Measurements from ENCODE around the gene MRPL32. TPM values are rescaled to one million over a fixed set of nuclear protein-coding genes. Genes with fewer than 3 reads are reported as not detected.

The MRPL32 gene
- total and polyA plus RNA-seq, 2 of the 13 experiments (the other 11 are each of a cell fraction or from before 2014, with no cell fraction given), result 39.0 to 81.2 TPM

- TF ChIP-seq RBM22 (optimal IDR thresholded peaks at IDR 0.05; ENCODE audit: low read length) (no peak), ZNF614 (CRISPR knock-in tag; IDR thresholded peaks at IDR 0.05; ENCODE audit: borderline replicate concordance) (peak; percentile 85; the same call in 1 of the 2 replicates), FLYWCH1 (CRISPR knock-in tag; IDR thresholded peaks at IDR 0.05) (no peak), TP53 (CRISPR knock-in tag; conservative IDR thresholded peaks at IDR 0.05) (no peak), AFF4 (CRISPR knock-in tag; IDR thresholded peaks at IDR 0.05) (no peak), ZFAT (CRISPR knock-in tag; conservative IDR thresholded peaks at IDR 0.05) (no peak), CHD4 (IDR thresholded peaks at IDR 0.05; ENCODE audit: borderline replicate concordance, low read length) (no peak), ZNF839 (CRISPR knock-in tag; IDR thresholded peaks at IDR 0.05; ENCODE audit: borderline replicate concordance) (no peak), ASH2L (IDR thresholded peaks at IDR 0.05; ENCODE audit: insufficient read length, low read depth, low read length) (peak; percentile 62), AGO2 (optimal IDR thresholded peaks at IDR 0.05; ENCODE audit: low read depth, low read length) (no peak), ZNF546 (CRISPR knock-in tag; conservative IDR thresholded peaks at IDR 0.05) (no peak), ZNF775 (CRISPR knock-in tag; IDR thresholded peaks at IDR 0.05; ENCODE audit: borderline replicate concordance) (no peak), BCLAF1 (IDR thresholded peaks at IDR 0.05) (no peak), BCL6 (CRISPR knock-in tag; IDR thresholded peaks at IDR 0.05) (peak; percentile 76), ZNF17 (CRISPR knock-in tag; IDR thresholded peaks at IDR 0.05) (no peak), KLF12 (CRISPR knock-in tag; IDR thresholded peaks at IDR 0.05; ENCODE audit: borderline replicate concordance) (no peak)
- TF ChIP-seq, protein P1, sequence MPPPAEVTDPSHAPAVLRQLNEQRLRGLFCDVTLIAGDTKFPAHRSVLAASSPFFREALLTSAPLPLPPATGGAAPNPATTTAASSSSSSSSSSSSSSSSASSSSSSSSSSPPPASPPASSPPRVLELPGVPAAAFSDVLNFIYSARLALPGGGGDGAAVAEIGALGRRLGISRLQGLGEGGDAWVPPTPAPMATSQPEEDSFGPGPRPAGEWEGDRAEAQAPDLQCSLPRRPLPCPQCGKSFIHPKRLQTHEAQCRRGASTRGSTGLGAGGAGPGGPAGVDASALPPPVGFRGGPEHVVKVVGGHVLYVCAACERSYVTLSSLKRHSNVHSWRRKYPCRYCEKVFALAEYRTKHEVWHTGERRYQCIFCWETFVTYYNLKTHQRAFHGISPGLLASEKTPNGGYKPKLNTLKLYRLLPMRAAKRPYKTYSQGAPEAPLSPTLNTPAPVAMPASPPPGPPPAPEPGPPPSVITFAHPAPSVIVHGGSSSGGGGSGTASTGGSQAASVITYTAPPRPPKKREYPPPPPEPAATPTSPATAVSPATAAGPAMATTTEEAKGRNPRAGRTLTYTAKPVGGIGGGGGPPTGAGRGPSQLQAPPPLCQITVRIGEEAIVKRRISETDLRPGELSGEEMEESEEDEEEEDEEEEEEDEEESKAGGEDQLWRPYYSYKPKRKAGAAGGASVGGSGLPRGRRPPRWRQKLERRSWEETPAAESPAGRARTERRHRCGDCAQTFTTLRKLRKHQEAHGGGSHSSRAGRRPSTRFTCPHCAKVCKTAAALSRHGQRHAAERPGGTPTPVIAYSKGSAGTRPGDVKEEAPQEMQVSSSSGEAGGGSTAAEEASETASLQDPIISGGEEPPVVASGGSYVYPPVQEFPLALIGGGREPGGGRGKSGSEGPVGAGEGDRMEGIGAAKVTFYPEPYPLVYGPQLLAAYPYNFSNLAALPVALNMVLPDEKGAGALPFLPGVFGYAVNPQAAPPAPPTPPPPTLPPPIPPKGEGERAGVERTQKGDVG (CRISPR knock-in tag; IDR thresholded peaks at IDR 0.05; ENCODE audit: borderline replicate concordance), result no peak
- TF ChIP-seq, protein P2, sequence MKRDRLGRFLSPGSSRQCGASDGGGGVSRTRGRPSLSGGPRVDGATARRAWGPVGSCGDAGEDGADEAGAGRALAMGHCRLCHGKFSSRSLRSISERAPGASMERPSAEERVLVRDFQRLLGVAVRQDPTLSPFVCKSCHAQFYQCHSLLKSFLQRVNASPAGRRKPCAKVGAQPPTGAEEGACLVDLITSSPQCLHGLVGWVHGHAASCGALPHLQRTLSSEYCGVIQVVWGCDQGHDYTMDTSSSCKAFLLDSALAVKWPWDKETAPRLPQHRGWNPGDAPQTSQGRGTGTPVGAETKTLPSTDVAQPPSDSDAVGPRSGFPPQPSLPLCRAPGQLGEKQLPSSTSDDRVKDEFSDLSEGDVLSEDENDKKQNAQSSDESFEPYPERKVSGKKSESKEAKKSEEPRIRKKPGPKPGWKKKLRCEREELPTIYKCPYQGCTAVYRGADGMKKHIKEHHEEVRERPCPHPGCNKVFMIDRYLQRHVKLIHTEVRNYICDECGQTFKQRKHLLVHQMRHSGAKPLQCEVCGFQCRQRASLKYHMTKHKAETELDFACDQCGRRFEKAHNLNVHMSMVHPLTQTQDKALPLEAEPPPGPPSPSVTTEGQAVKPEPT (CRISPR knock-in tag; IDR thresholded peaks at IDR 0.05; ENCODE audit: low read depth), result no peak
These were observed 50.5 kb downstream of the MRPL32 start (continued) for GRCh38 chr7:42982604-42983115.
